T-helper 2 cell treated with Interferon-gamma antibody and Interleukin-4, amounts not matched to agents 100 ng/mL and 5 ng/mL, for 36 hours (primary cell): ENCODE data around the gene ATF5. TPM values are rescaled to one million over a fixed set of nuclear protein-coding genes. Genes with fewer than 3 reads are reported as not detected.

Experiments used
- intact Hi-C: fragments of 100-400 bp; cut with micrococcal nuclease; formaldehyde crosslinking; loops from one replicate; pipeline ENCODE4 v1.15.1; 2023
- total RNA-seq: library from RNA; stranded (reverse); gene quantifications from 2 replicates; pipeline ENCODE4 v1.2.3, GENCODE V29; 2022

Gene ATF5
- total RNA-seq, 1 donor from 2014 or later, result 11.3 TPM

DNA sequence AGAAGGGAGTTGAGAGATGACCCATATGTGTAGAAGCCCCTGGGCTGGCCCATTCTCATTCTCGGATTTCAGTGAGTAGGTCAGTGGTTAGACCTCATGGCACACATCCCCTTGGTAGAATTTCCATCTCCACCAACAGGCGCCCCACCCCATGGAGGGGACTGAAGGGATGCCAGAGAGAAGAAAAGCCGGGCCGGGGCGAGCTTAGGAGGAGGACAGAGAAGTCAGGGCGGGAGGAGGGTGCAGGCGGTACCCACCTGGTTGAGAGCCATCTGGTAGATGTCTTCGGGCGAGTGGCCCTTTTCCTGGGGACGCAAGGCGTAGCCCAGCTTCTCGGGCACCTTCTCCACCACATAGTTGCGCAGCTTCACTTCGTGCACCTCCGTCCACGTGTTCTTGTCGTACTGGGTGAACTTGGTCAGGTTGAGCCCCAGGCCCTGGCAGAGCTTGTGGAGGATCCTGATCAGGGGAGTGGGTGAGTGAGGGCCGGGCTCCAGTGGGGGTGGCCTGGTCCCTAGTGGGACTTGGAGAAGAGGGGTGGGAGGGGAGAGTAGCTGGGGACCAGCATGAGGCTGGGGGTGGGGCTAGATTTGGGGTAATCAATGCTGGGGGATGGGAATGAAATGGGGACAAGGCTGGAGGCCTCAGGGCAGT, 34.9 kb upstream of the ATF5 start:
- intact Hi-C loops, result no loop called here

DNA sequence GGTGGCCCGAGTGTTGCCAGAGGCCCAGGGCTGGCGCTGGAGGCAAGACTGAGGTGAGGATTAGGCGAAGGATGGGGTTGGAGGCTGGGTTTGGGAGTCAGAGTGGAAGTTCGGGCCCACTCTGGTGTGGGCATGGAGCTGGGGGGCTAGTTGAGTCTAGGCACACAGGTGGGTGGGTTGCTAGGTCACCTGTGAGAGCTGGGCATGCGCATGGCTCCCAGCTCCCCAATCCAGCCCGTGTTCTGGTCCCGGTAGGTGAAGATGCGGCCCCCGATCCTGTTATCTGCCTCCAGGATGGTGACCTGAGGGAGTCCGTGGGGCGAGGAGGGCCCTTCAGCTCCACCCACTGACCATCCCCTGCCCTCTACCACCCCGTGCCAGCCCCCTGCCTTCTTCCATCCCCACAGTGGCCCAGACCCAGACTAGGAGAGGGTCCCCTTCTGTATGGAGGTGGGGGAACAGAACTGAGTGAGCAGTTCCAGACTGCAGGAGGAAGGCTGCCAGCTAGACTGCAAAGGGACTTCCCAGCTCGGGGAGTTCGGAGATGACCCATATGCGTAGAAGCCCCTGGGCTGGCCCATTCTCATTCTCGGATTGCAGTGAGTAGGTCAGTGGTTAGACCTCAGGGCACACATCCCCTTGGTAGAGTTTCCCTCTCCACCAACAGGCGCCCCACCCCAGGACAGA, 34.0 kb upstream of the ATF5 start:
- intact Hi-C loops, result no loop called here

DNA sequence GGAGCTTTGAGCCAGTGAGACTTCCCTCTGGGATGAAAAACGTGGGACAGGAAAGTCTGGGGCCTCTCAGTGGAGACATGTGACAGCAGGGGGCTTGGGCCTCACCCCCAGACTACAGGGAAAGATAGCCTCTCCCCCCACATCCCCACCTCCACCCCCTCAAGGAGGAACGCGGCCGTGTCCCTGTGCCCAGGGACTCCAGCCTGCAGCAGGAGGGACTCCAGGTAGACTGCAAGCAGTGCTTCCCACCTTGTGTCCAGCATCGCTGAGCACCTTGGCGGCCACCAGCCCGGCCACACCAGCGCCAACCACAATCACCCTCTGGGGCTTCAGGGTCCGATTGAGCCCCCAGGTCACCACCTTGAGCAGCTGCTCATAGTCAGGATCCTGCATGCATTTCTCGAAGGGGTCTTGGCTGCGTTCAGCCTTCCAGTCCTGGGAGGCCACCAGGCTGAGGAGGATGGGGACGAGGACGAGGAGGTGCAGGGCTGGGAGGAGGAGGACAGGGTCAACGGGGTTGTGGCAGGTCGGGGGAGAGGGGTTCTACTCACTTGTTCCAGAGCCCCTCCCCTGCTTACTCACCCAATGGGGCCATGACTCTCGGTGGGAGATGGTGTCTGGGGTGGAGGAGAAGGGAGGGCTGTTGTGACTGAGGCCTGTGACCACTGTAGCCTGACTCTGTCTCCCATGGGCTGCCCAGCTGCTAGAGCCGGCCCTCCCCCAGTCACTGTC, 33.3 kb upstream of the ATF5 start:
- intact Hi-C loops, result no loop called here

DNA sequence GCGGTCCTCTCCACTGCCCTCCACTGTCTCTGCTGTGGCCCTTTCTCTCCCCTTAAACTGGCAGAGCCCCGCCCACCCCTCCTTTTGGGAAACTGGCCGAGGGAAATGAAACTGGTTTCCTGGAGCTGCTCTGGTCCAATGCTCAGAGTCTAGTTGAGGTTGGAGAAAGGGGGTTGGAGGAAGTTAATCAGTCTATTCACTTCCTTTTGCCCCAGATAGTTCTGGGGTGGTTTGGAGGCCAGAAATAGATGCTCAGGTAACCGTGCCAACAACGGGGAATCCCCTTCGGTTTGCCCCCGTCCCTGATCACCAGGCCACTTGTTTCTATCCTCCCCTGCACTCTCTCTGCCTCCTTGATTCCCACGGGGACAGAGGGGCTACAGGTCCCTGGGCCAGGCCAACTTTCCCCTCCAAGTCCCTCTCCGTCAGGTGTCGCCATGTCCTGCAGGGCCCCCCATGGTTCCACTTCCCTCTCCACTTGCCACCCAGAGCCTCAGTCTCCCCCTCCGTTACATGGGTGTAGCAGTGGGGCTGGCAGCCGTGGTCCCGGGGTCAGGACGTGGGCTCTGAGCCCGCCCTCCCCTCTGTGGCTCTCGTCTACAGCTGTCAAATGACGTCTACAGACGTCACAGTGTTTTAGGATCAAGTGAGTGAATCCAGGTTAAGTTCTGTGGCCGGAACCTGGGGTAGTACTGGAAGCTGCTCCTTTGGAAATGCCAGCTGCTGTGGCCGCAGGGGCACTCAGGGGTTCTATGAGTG, 32.0 kb upstream of the ATF5 start, which contains the start of gene IL4I1:
Gene IL4I1 (minus strand): TSS at position 25 of the 759 bp plus-strand sequence. CDS start 727 bp downstream, outside the sequence.
- intact Hi-C loops, result loop anchor here (1.0 kb wide), 1 partner anchor 33 kb away; no protein-coding TSS in a partner anchor

DNA sequence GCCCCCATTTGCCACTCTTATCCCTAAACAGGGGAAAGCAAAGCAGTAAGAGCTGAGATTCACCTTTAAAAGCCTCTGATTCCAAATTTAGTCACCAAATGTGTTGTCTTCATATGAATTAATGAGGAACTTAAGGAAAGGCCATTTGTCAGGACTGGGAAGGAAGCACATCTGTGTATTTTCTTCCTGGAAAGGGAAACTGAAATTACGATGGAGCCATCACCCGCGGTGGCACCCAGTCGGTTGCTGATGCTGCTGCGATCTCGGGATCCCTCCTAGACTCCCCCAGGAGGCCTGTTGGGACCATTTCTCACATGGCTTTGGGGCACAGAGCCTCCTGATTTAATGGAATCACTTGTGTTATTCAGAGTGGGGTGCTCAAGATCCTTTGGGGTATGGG, 24.9 kb upstream of the ATF5 start:
- intact Hi-C loops, result no loop called here

DNA sequence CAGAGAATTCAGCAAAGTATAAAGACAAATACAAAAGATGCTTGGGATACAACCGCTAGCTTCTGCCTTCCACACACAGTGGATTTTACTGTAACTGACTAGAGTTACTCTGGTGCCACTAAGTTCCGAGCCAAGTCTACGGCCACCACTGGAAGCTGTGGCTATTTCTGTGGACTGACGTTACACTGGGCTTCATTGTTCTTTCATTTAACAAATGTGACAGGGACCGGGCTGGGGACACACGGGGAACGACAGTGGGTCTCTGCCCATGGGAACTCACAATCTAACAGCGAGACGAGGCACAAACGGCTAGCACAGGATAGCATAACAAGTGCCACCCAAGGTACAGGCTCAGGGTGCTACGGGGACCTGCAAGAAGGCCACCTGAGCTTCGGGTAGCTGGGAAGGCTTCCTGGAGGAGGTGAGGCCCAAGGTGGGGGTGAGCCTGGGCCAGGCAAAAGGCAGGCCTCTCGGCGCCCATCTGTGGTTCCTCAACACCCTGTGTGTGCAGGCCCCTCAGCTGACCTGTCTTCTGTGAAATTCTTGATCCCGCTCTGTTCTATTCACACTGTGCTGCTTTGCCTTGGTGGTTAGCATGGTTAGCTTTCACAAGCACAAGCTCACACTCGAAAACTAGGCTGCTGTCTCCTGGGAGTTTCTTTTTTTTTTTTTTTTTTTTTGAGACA, 22.0 kb upstream of the ATF5 start:
- intact Hi-C loops, result no loop called here

DNA sequence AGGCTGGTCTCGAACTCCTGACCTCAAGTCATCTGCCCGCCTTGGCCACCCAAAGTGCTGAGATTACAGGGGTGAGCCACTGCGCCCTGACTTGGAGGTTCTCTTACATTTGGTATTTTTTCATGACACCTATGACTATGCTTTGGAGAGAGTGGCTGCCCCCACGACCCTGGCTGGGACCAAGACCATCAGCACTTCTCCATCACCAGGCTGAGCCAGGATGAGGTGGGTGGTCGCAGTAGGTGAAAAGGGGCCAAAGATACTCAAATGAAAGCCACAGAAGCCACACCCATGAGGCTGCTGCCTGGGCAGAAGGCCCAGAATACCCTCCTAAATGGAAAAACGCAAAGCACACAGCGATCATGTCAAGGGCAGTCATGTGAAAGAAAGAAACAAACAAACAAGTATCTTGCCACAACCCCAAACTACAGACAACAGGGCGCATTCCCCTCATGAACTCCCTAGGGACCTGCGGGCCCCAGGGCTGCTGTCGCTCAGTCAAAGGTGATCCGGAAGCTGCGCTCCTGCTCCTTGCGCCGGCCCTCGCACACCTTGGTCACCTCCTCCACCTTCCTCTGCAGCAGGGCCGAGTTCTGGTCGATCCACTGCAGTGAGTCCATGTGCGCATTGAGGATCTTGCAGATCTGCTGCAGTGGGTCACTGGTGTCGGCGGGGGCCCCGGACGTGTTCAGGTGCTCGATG, 21.1 kb upstream of the ATF5 start:
- intact Hi-C loops, result no loop called here

DNA sequence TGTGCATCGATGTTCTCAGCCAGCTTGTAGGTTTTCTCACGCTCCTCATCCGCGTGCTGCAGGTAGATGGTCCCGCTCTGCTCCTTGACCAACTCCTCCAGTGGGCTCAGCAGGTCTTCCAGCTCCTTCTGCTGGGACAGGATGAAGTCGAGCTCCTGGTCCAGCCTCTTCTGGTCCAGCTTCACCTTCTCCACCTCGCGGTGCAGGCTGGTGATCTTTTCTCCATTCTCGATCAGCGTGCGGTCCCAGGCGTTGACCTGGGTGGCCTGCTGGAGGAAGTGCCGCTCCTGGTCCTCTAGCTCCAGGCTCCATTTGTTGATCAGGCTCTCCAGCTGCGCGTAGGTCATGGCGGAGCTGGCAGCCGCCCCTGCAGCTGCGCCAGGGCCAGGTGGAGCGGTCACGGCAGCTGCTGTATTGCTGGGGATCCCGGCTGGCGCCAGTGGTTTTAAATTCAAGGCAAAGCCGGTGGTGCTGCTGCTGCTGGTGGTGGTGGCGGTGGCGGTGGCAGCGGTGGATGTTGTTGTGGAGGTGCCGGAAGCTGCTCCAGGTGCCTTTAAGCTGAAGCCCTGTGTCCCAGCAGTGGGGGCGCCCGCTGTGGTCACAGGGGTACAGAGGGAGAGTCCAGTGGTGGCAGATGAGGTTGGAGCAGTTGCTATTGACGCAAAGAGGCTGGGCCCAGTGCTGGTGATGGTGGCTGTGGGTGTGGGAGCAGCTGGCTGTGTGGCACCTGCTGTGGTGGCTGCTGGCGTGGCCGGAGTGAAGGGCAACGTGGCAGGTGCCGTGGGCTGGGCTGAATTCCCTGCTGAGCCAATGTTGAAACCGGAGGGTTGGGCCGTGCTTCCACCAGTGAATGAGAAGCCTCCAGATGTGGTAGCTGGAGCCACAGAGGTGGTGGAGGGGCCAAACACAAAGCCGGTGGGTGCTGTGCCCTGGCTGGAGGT, 20.3 kb upstream of the ATF5 start:
- intact Hi-C loops, result no loop called here

DNA sequence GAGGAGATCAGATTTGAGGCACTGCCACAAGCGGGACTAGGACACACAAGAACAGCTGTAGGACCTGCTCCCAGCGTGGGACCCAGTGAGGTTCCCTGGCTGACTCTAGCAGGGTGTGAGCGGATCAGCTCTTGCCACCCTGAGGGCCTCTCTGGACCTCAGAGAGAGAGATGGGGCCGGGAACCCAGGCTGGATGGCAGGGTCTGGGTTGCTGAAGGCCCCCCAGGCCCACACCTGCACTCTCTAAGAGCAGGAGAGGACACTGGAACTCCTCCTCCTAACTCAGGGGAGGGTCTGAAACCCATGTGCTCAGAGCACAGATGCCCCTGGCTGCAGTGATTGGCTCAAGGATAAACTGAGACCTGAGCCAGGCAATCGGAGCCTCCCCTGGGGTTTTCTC, 18.8 kb upstream of the ATF5 start:
- intact Hi-C loops, result no loop called here

DNA sequence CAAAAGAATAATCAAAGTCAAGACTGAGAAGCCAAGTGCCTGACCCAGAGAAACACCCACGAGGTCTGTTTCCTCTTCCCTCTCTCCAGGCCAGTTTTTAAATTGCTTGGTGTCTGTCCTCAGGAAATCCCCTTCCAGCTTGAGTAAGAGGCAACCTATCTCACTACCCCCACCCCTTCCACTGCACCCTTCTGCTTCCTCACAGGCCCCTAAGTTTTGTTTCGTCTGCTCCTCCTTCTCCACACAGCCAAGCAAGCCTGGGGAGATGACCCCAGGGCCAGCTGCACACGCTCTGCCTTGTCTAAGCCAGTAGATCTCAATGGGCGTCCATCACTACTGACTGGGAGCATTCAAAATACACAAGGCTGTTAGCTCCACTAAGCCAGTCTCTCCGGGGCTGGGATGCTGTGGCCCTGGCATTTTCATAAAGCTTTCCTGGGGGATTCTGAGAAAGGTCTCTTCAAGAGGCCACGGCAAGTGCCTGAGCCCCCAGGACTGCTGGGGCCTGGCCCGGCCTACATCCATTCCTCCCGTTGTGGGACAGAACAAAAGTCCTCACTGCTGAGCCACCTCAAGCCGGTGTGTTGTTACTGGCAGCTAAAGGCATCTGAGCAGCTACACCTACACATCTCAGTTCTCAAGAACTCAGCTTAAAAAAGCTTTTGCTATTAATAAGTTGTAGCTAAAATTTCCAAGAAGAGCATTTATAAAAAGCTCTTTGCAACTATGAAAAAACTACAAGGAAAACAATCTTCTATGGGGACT, 17.4 kb upstream of the ATF5 start:
- intact Hi-C loops, result no loop called here

DNA sequence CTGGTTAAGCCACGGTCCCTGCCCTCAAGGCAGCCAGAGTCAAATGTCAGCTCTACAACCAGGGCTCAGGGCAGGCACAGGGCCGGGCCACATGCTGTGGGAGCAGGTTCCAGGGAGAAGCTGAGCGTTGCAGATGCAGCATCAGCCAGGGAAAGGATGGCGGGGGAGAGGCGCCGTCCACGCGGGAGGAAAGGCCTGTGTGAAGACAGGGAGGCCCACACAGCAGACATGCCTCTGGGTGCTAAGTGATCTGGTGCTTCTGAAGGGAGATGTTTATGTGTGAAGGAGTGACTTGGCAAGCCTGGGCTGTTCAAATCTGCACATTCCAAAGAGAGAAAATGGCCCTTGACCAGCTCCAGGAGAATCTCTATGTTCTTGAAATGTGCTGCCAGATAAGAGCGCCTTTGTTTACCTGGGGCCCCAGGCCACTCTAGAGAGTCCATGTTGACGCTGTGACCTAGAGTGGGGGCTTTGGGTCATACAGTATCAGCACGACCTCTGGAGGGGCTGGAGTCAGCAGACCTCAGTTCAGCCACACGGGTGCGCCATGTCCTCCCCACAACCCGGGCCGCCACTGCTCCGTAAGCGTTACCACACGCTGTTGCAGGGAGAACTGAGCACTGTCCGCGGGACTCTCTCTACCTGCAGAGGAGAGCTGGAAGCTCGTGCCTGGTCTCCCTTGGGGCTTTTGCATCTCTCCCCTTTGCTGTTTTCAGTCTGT, 15.9 kb upstream of the ATF5 start:
- intact Hi-C loops, result no loop called here

DNA sequence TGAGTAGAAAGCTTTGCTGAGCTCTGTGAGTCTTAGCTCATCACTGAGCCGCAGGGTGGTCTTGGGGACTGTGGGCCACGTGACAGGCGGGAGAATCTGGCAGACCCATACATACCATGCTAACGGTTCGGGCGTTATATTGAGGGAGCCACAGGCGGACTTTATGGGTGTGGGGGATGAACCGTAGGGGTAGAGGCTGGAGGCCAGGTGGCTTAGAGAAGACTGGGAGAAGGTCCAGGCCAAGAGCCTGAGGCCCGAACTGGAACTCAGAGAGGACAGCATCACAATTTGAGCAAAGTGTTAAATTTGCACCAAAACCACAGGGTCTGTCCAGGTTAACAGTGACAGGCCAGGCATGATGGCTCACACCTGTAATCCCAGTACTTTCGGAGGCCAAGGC, 15.3 kb upstream of the ATF5 start:
- intact Hi-C loops, result no loop called here

DNA sequence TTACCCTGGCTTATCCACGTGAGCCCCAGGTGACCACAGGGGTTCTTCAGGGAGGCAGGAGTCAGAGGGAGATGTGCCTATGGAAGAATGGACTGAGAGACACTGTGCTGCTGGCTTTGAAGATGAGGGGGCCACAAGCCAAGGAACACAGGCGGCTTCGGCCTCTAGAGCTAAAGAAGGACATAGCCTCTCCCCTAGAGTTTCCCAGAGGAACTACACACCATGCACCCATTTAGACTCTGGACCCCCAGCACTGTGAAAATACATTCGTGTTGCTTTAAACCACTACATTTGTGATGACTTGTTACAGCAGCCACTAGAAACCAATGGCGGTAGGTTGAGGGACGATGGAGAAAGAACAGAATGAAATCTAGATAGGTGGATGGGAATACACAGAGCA, 13.7 kb upstream of the ATF5 start:
- intact Hi-C loops, result no loop called here

DNA sequence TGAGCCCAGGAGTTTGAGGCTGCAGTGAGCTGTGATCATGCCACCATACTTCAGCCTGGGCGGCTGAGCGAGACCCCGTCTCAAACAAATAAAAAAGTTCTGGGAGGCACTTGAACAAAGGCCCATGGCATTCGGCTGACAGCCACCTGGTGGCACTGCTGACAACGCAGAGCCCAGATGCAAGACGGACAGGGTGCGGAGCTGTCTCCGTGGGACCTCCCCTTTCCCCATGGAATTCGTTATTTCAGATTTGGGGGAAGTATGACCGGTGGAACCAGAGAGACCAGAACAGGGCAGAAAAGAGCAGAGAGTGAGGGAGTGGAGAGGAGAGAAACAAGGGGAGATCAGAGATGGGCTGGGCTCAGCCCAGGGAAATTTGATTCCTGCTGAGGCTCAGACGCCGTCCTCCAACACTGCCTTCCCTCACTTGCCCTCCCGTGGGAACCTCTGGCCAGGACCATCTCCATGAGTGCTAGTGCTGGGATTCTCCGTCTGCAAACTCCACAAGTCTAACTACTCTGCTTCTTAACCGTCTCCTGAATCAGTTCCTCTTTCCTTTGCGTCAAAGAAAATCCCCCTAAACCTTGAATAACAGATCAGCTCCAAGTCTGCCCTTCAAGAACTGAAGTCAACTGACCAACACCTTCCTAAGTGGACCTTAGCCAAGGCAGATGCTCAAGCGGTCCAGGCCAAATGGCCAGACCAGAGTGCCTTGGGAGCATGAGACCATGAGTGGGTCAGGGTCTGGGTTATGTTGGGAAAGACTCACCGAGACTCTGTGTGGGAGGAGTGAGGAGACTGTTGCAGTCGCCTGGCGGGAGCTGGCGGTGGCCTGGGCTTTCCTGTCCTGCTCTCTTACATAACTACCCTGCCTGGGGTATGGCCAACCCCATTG, 11.9 kb upstream of the ATF5 start:
- intact Hi-C loops, result no loop called here

DNA sequence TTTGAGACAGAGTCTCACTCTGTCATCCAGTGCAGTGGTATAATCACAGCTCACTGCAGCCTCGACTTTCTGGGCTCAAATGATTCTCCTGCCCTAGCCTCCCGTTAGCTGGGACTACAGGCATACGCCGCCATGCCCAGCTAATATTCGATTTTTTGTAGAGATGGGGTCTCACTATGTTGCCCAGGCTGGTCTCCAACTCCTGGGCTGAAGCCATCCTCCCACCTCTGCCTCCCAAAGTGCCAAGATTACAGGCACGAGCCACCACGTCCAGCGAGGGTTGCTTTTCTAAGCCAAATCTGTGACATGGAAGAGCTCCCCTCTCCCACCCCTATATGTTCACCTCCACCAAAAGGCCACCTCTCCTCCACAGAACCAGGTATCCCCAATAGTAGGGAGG, 10.9 kb upstream of the ATF5 start:
- intact Hi-C loops, result no loop called here

DNA sequence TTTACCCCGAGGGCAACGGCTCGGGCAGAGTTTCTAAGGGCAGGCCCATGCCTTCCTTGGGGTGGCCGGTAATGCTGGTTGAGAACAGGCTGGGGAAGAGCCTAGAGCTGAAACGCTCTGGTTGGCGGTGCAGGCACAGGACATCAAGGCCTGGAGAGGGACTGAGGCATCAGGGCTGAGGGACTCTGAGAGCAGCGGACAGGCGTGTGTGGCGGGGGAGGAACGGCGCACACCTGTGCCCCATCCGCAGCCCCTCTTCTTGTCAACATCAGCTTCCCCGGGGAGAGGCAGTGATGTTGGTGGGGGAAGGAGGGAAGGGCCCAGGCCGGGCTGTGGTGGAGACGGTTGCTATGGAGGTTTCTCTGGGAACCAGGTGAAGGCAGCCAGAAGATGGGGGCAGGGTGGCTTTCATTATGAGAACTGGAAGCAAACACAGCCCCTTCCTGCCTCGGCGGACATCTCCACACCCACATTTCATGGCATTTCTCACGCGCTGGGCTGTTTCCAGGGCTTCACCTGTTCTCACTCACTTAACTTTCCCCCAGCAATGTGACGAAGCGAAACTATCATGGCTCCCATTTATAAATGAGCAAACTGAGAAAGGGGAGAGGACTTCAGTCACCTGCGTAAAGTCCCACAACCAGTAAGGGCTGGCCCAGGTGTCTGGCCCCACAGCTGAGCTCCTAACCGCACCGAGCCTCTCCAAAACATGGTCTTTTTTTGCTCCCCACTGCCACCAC, 8.2 kb upstream of the ATF5 start:
- intact Hi-C loops, result no loop called here
